Hippocampal formation (tissue), 2 donors: ENCODE measurements around the gene MCF2L2.

Experiments
- DNase-seq, 2 donors: peaks; one replicate each; lab custom pipeline; 2025; lab: John Stamatoyannopoulos, UW

Gene MCF2L2

GRCh38 chr3:183163563-183163962, 264.9 kb downstream of the MCF2L2 start:
- DNase-seq = no peak

- no peak for DNase-seq
These were observed 266.7 kb downstream of the MCF2L2 start for GRCh38 chr3:183161552-183162336.

- DNase-seq = no peak
These were observed 267.8 kb downstream of the MCF2L2 start for GRCh38 chr3:183160616-183161015.

GRCh38 chr3:183159333-183159732, 269.1 kb downstream of the MCF2L2 start:
- no peak for DNase-seq

GRCh38 chr3:183158551-183159006, 269.8 kb downstream of the MCF2L2 start:
- no peak for DNase-seq

GRCh38 chr3:183158113-183158512, 270.3 kb downstream of the MCF2L2 start:
- DNase-seq = no peak

GRCh38 chr3:183156266-183156665, 272.2 kb downstream of the MCF2L2 start:
- DNase-seq = no peak

GRCh38 chr3:183155499-183155898, 272.9 kb downstream of the MCF2L2 start:
- DNase-seq = no peak

- DNase-seq = no peak
These were observed 275.0 kb downstream of the MCF2L2 start for GRCh38 chr3:183153210-183153950.

- no peak for DNase-seq
These were observed 276.5 kb downstream of the MCF2L2 start for GRCh38 chr3:183151821-183152351.

- no peak for DNase-seq
These were observed 277.3 kb downstream of the MCF2L2 start for GRCh38 chr3:183151086-183151485.

- no peak for DNase-seq
These were observed 278.3 kb downstream of the MCF2L2 start for GRCh38 chr3:183149915-183150750.

GRCh38 chr3:183148056-183148455, 280.4 kb downstream of the MCF2L2 start:
- no peak for DNase-seq

GRCh38 chr3:183144363-183144762, 284.1 kb downstream of the MCF2L2 start:
- DNase-seq = no peak

GRCh38 chr3:183142199-183142598, 286.2 kb downstream of the MCF2L2 start:
- no peak for DNase-seq

GRCh38 chr3:183134844-183135243, 293.6 kb downstream of the MCF2L2 start:
- no peak for DNase-seq

GRCh38 chr3:183132409-183132808, 296.0 kb downstream of the MCF2L2 start:
- DNase-seq = no peak

GRCh38 chr3:183131735-183132134, 296.7 kb downstream of the MCF2L2 start:
- no peak for DNase-seq

- no peak for DNase-seq
These were observed 297.2 kb downstream of the MCF2L2 start for GRCh38 chr3:183131186-183131725.

- no peak for DNase-seq
These were observed 299.2 kb downstream of the MCF2L2 start for GRCh38 chr3:183129243-183129642.

GRCh38 chr3:183128709-183129108, 299.7 kb downstream of the MCF2L2 start:
- no peak for DNase-seq
